Subcutaneous adipose tissue (tissue), 4 donors: Measurements from ENCODE around the gene CUL9. TPM values are rescaled to one million over a fixed set of nuclear protein-coding genes. Genes with fewer than 3 reads are reported as not detected.

Source experiments
- CTCF ChIP-seq: fragments of 450-650 bp; IDR thresholded peaks from one replicate; pipeline ENCODE4 v1.5.1; 2016; ENCODE audit warnings: low read depth, mild to moderate bottlenecking, control low read depth, antibody characterized with exemption, moderate library complexity
- total RNA-seq, 4 donors: library from RNA; depleted of rRNA; stranded (reverse); fragments of >200 nt; gene quantifications; one replicate each; pipeline ENCODE4 v1.1.0, GENCODE V29; 2016

Gene CUL9
- total RNA-seq, 4 donors from 2014 or later: 16.3 to 36.7 (median 27.2) TPM

GRCh38 chr6:43189776-43190304, 7.8 kb downstream of the CUL9 start:
- TF ChIP-seq CTCF: no peak

- no peak for TF ChIP-seq CTCF
Observed at GRCh38 chr6:43192911-43193310, 10.9 kb downstream of the CUL9 start.

- no peak for TF ChIP-seq CTCF
Observed at GRCh38 chr6:43193929-43194328, 11.9 kb downstream of the CUL9 start.

GRCh38 chr6:43196337-43196736, 14.3 kb downstream of the CUL9 start:
- no peak for TF ChIP-seq CTCF

- no peak for TF ChIP-seq CTCF
Observed at GRCh38 chr6:43199912-43200311, 17.9 kb downstream of the CUL9 start.

- TF ChIP-seq CTCF: no peak
Observed at GRCh38 chr6:43200541-43200940, 18.5 kb downstream of the CUL9 start.

GRCh38 chr6:43202451-43202850, 20.5 kb downstream of the CUL9 start:
- TF ChIP-seq CTCF: no peak
